Ascending aorta (tissue), 2 donors: ENCODE results near the gene RPN2. TPM values are rescaled to one million over a fixed set of nuclear protein-coding genes. Genes with fewer than 3 reads are reported as not detected.

Experiments
- DNase-seq, 2 donors: peaks; one replicate each; pipeline ENCODE4 v3.0.0-alpha.2; 2019; ENCODE audit warnings: low spot score in 2 of 2
- H3K27ac ChIP-seq, 2 donors: fragments of 200-600 bp; sonication (generic); one replicate each; pipeline ENCODE4 v1.5.1; 2016 to 2017; ENCODE audit warnings: mild to moderate bottlenecking in 1 of 2
- H3K27me3 ChIP-seq: fragments of 200-600 bp; sonication (generic); one replicate; pipeline ENCODE4 v1.5.1; 2017
- H3K36me3 ChIP-seq, 2 donors: fragments of 200-600 bp; sonication (generic); one replicate each; pipeline ENCODE4 v1.5.1; 2016
- H3K4me1 ChIP-seq, 2 donors: fragments of 200-600 bp; sonication (generic); one replicate each; pipeline ENCODE4 v1.5.1; 2016 to 2017; ENCODE audit warnings: mild to moderate bottlenecking in 1 of 2
- H3K4me3 ChIP-seq, 2 donors: fragments of 200-600 bp; sonication (generic); one replicate each; pipeline ENCODE4 v1.5.1; 2016 to 2017; ENCODE audit warnings: mild to moderate bottlenecking in 1 of 2
- H3K9me3 ChIP-seq, 2 donors: fragments of 200-600 bp; sonication (generic); one replicate each; pipeline ENCODE4 v1.5.1; 2016
- CTCF ChIP-seq, 3 experiments: fragments of 200-600 bp in 2 of 3; fragments of 450-650 bp in 1 of 3; sonication (generic) in 2 of 3; IDR thresholded peaks; one replicate each; pipeline ENCODE4 v1.5.1; 2016 to 2019; ENCODE audit warnings: antibody characterized with exemption in 3 of 3, mild to moderate bottlenecking in 1 of 3, moderate library complexity in 1 of 3
- intact Hi-C: fragments of 100-400 bp; cut with DNase I; formaldehyde crosslinking; loops from one replicate; pipeline ENCODE4 v1.15.1; 2023
- total RNA-seq: library from RNA; depleted of rRNA; stranded (reverse); fragments of >200 nt; gene quantifications from one replicate; pipeline ENCODE4 v1.1.0, GENCODE V29; 2016

Gene RPN2
- total RNA-seq, 1 donor from 2014 or later = 114 TPM

GRCh38 chr20:37282556-37282955 is 103.4 kb downstream of the RPN2 start:
- H3K4me3 ChIP-seq = no peak overlapping the region
- H3K27ac ChIP-seq = no peak overlapping the region
- intact Hi-C loops = no loop called here
- TF ChIP-seq CTCF (IDR thresholded peaks at IDR 0.05) = peak; percentile 27 to 51 (median 39)
- no peaks in the 10 kb centered on the region for H3K9me3 ChIP-seq
- no peak for DNase-seq
- no peaks in the 10 kb centered on the region for H3K27me3 ChIP-seq
- no peaks in the 10 kb centered on the region for H3K4me1 ChIP-seq
- H3K36me3 ChIP-seq = no peaks in the 10 kb centered on the region

- intact Hi-C loops = no loop called here
- TF ChIP-seq CTCF (IDR thresholded peaks at IDR 0.05) = no peak
- DNase-seq = no peak
- no peak overlapping the region for H3K27ac ChIP-seq
- no peak overlapping the region for H3K4me3 ChIP-seq
- no peaks in the 10 kb centered on the region for H3K36me3 ChIP-seq
- H3K27me3 ChIP-seq = no peaks in the 10 kb centered on the region
- H3K4me1 ChIP-seq = no peaks in the 10 kb centered on the region
- no peaks in the 10 kb centered on the region for H3K9me3 ChIP-seq
Measured at GRCh38 chr20:37283530-37284195, 104.5 kb downstream of the RPN2 start.

GRCh38 chr20:37284691-37285161 is 105.6 kb downstream of the RPN2 start:
- intact Hi-C loops = no loop called here
- H3K9me3 ChIP-seq = no peaks in the 10 kb centered on the region
- no peak for DNase-seq

GRCh38 chr20:37285664-37286374 is 106.7 kb downstream of the RPN2 start:
- no peak overlapping the region for H3K27ac ChIP-seq
- DNase-seq = no peak
- H3K4me1 ChIP-seq = peaks cover 0 to 8% of the 10 kb centered on the region in 2 donors
- no peak for TF ChIP-seq CTCF (IDR thresholded peaks at IDR 0.05)
- H3K4me3 ChIP-seq = no peak overlapping the region
- no peaks in the 10 kb centered on the region for H3K36me3 ChIP-seq
- no peaks in the 10 kb centered on the region for H3K27me3 ChIP-seq
- intact Hi-C loops = no loop called here
- no peaks in the 10 kb centered on the region for H3K9me3 ChIP-seq

More at GRCh38 chr20:37284691-37285161, 105.6 kb downstream of the RPN2 start:
- Histone ChIP-seq H3K27me3 (no peaks in the 10 kb centered on the region), H3K4me1 (no peaks in the 10 kb centered on the region), H3K27ac (no peak overlapping the region), H3K36me3 (no peaks in the 10 kb centered on the region), H3K4me3 (no peak overlapping the region)
- no peak for TF ChIP-seq CTCF (IDR thresholded peaks at IDR 0.05)

GRCh38 chr20:37288091-37288490 is 109.0 kb downstream of the RPN2 start:
- no peak for TF ChIP-seq CTCF (IDR thresholded peaks at IDR 0.05)
- Histone ChIP-seq H3K36me3 (peaks cover 0 to 6% of the 10 kb centered on the region in 2 donors), H3K9me3 (no peaks in the 10 kb centered on the region), H3K27ac (no peak overlapping the region), H3K4me1 (peaks cover 0 to 16% of the 10 kb centered on the region in 2 donors), H3K27me3 (no peaks in the 10 kb centered on the region), H3K4me3 (no peak overlapping the region)
- DNase-seq = no peak
- intact Hi-C loops = no loop called here
